HG03060 (cell line): ENCODE measurements around the gene LGALS9B.
"Not testable (repeated sequence)": the region's sequence is repeated elsewhere in the genome, so short reads cannot be mapped to it uniquely, and the experiment has no call there.

Source experiments
- ATAC-seq: cut with Tn5 transposase; IDR thresholded peaks from one replicate; pipeline ENCODE4 v1.9.1; 2021; ENCODE audit warnings: low read depth, moderate number of reproducible peaks; ENCODE audit not compliant: unreplicated experiment

Gene LGALS9B

DNA sequence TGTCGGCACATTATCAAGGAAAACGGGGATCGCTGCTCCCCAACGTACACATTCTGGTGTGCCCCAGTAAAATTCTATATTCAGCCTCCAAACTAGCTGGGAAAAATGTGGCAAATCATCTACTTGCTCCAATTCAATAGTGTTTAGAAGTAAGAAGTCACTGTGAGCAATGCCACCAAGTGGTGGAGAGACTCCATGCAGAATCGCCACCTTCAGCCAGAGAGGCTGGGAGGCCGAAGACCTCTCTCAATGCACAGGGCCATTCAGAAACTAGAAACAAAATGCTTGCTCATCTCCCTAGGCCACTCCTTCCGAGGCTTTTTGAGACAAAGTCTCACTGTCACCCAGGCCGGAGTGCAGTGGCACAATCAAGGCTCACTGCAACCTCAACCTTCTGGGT is 48.5 kb downstream of the LGALS9B start:
- ATAC-seq: not testable (repeated sequence)

DNA sequence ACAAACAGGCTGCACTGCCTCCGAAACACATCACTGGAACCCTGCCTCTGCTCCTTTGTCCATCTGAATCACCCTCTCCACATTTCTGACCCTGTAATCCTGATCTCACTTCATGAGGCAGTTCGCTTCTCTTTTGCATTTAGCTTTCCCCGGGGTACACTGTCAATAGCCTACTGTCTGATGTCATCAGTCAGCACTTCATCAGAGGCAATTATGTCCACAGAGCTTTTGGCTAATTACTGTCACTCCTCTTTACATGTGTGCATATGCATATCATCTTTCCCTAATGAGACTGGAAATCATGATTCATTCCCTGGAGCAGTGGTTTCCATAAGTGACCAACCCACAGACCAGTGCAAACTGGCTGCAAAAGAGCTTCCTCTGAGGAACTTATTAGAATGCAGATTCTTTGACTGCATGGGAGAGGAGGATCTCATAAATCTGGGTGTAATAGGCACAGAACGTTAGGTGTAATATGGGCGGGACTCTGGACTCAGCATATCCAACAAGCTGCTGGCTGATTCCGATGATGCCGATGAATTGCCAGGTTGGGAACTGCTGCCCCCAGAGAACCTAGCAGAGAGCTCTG is 49.8 kb downstream of the LGALS9B start:
- not testable (repeated sequence) for ATAC-seq

DNA sequence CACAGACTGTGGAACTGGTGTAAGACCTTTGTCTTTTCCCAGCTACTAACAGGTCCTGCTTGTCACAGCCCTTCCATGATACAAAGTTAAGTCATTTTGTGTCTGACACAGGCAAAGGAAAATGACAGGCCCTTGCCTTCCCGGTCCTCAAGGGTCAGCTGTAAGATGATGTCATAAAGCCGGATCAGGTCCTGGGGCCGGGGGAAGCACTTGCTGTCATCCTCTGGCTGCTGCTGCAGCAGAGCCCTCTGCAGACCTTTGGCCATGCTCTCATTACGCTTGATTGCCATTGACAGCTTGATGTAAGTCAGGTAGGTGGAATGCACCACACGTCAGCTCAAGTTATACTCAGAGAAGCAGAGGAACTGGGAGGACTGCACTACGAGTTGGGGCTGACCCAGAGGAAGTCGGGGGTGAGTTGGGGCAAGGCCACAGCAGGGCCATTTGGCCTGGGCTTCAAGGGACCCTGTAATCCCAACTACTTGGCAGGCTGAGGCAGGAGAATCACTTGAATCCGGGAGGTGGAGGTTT is 50.9 kb downstream of the LGALS9B start:
- not testable (repeated sequence) for ATAC-seq

DNA sequence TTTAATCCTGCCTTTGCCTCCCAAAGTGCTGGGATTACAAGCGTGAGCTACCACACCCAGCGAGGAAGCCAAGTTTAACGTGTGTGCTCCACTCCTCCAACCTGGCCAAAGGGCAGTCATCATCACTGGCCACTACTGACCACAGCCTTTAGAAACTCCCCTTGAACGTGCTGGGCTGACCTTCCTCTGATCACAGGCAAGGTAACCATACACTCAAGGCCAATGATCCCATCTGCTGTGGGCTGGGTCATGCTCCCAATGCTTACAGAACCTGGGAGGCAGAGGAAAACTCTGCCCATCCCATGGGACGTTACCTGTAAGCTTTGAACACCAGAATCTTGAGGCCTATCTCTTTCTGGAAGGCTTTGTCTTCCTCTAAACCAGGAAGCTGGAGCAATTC is 51.9 kb downstream of the LGALS9B start:
- ATAC-seq: not testable (repeated sequence)

DNA sequence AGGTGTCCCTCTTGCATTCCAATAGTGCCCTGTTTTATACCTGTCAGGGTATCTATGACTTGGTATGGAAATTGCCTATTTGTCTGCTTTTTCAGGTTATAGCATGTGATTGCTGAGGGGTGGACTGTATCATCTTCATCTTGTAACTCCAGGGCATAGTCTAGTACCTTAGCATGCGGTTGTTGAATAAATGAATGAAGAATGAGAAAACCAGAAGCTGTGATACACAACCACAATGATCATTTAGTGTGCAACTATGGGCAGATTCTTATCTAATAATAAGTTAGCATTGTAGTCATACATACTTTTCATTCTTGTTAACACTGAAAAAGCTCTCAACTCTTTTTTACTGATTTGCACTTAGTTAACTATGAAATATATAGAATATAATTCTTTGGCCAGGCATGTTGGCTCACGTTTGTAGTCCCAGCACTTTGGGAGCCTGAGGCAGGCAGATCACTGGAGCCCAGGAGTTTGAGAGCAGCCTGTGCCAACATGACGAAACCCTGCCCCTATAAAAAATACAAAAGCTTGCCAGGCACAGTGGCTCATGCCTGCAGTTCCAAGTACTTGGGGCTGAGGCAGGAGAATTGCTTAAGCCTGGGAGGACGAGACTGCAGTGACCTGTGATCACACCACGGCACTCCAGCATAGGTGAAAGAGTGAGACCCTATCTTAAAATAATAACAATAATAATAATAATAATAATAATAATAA is 65.9 kb downstream of the LGALS9B start:
- not testable (repeated sequence) for ATAC-seq

DNA sequence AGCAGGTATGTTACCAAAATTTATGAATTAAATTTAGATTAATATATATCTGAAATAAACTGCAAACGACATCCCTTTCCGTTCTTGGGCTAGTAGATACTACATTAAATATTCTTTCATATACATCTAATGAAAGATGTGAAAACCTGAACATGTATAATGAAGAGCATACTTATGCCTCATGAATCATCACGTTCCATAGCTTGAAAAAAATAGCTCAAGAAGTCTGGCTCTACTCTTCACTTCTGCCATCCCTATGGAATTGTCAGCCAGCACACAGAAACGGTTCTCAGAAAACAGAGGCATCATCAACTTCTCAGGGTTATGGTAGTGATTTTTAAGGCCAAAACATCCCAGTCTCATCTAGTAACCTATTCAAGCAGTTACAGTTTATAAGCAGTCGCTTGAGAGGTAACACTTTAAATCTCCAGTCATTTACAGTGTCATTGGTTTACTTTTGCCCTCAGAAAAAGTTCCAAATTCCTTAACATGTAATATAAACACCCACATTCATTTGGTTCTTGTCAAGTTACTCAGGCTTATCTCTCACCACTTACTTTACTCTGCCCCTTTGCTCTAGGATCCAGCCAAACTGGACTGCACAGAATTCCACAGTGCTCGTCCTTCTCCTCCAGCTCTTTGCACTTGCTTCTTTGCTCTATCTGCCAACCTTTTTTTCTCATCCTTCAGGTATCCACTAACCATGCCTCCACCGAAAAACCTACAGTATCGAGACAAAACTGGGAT is 66.6 kb downstream of the LGALS9B start:
- ATAC-seq: not testable (repeated sequence)
